Mesendoderm (in vitro differentiated cells): Measurements from ENCODE around the gene RCN2.

Experiments
- DNase-seq: peaks from one replicate; pipeline ENCODE4 v3.0.0; 2013
- H2AK5ac ChIP-seq: 2 replicates; pipeline ENCODE4 v1.6.1; 2013; ENCODE audit warnings: low read length, inconsistent platforms
- H2BK120ac ChIP-seq: 2 replicates; pipeline ENCODE4 v1.6.1; 2013; ENCODE audit warnings: low read depth, mild to moderate bottlenecking, low read length, moderate library complexity, mixed read lengths
- H2BK15ac ChIP-seq: replicated peaks from 2 replicates; pipeline ENCODE4 v1.6.1; 2013; ENCODE audit warnings: low read depth, mild to moderate bottlenecking, moderate library complexity
- H2BK5ac ChIP-seq: 2 replicates; pipeline ENCODE4 v1.6.1; 2013; ENCODE audit warnings: low read length, inconsistent platforms
- H3K18ac ChIP-seq: 2 replicates; pipeline ENCODE4 v1.6.1; 2013; ENCODE audit warnings: mild to moderate bottlenecking, low read length, mixed read lengths
- H3K23ac ChIP-seq: one replicate; pipeline ENCODE4 v1.6.1; 2013; ENCODE audit warnings: low read length
- H3K27ac ChIP-seq: 2 replicates; pipeline ENCODE4 v1.5.1; 2013; ENCODE audit warnings: low read depth, mild to moderate bottlenecking, inconsistent platforms, low read length, moderate library complexity
- H3K27me3 ChIP-seq: 2 replicates; pipeline ENCODE4 v1.6.1; 2013; ENCODE audit warnings: low read length, control low read depth, mild to moderate bottlenecking, inconsistent platforms; ENCODE audit not compliant: insufficient read depth, poor library complexity
- H3K36me3 ChIP-seq: 2 replicates; pipeline ENCODE4 v1.6.1; 2013; ENCODE audit warnings: low read length, inconsistent platforms; ENCODE audit not compliant: control insufficient read depth, insufficient read depth
- H3K4ac ChIP-seq: one replicate; pipeline ENCODE4 v1.6.1; 2013; ENCODE audit warnings: low read depth, mild to moderate bottlenecking, low read length, moderate library complexity
- H3K4me1 ChIP-seq: 2 replicates; pipeline ENCODE4 v1.6.1; 2013; ENCODE audit warnings: low read depth, low read length, inconsistent platforms; ENCODE audit not compliant: control insufficient read depth
- H3K4me2 ChIP-seq: 2 replicates; pipeline ENCODE4 v1.6.1; 2013; ENCODE audit warnings: low read length
- H3K4me3 ChIP-seq: 2 replicates; pipeline ENCODE4 v1.5.1; 2013; ENCODE audit warnings: mild to moderate bottlenecking, low read length
- H3K56ac ChIP-seq: one replicate; pipeline ENCODE4 v1.6.1; 2013; ENCODE audit warnings: low read length
- H3K79me1 ChIP-seq: 2 replicates; pipeline ENCODE4 v1.6.1; 2013; ENCODE audit warnings: low read length, inconsistent platforms
- H3K79me2 ChIP-seq: 2 replicates; pipeline ENCODE4 v1.6.1; 2013; ENCODE audit warnings: mild to moderate bottlenecking, low read length; ENCODE audit not compliant: control insufficient read depth, insufficient read depth
- H3K9ac ChIP-seq: 2 replicates; pipeline ENCODE4 v1.6.1; 2013; ENCODE audit warnings: low read length, inconsistent platforms
- H4K5ac ChIP-seq: one replicate; pipeline ENCODE4 v1.6.1; 2013; ENCODE audit warnings: low read length
- H4K8ac ChIP-seq: one replicate; pipeline ENCODE4 v1.6.1; 2013; ENCODE audit warnings: low read depth, mild to moderate bottlenecking, control low read depth, low read length, moderate library complexity
- WGBS: extraction: QIAGEN DNeasy Blood & Tissue Kit; methylation state at CpG from one replicate; pipeline ENCODE4 v1.1.7; 2013; ENCODE audit warnings: low lambda C conversion rate, missing lambda C conversion rate; ENCODE audit not compliant: insufficient coverage; ENCODE audit errors: extremely low coverage; 5-methylcytosine and 5-hydroxymethylcytosine counted together

The RCN2 gene

DNA sequence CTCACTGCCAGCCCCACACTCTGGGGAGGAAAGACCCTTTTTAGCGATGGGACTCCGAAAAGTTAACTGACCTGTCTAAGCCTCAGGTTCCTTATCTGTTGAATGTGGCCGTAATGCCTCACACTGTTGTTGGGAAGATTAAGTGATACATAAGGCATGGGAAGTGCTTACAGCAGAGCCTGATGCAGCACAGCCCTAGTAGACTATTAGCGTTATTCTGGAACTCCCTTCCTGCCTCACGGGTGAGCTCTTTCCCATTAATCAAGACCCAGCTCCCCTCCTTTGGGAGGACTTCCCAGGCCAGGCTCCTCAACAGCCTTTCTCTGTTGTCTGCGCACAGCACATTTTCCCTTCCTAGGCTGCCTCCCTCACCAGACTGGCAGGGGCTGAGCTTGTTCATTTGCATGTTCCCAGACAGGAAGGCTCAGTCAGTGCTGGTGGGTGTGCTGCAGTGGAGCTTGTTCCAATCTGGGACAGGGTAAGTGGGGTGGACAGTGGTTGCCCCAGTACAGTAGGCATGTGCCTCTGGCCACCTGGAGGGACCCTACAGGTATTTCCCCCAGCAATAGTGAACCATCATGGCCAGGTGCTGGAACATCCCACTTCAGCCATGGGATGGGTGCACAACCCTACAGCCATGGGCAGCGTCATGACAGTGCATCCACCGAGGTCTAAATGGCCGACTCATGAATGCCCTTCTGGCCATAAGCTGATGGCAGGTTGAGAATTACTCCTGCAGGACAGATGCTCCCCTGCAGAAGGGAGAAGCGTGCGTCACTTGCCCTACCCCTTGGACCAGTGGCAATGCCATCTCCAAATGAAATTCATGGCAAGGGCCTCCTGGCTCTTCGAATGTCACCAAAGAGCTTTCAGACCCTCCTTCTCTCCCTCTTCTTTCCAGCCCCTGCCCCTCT, 57.6 kb downstream of the RCN2 start:
- H3K56ac ChIP-seq = peak overlapping the region; percentile 26
- no peak overlapping the region for H2BK120ac ChIP-seq
- peak overlapping the region; percentile 6 for H2BK5ac ChIP-seq
- no peaks in the 10 kb centered on the region for H3K79me2 ChIP-seq
- no peak overlapping the region for H3K4me2 ChIP-seq
- no peak overlapping the region for H3K4me3 ChIP-seq
- no peak overlapping the region for H2AK5ac ChIP-seq
- H3K36me3 ChIP-seq = no peaks in the 10 kb centered on the region
- H2BK15ac ChIP-seq = no peak overlapping the region
- H3K18ac ChIP-seq = no peak overlapping the region
- H3K79me1 ChIP-seq = no peaks in the 10 kb centered on the region
- H3K9ac ChIP-seq = no peak overlapping the region
- no peak overlapping the region for H3K23ac ChIP-seq
- H3K27ac ChIP-seq = no peak overlapping the region
- WGBS = no CpG with 5 or more reads among the region's 12 CpGs
- no peaks in the 10 kb centered on the region for H3K27me3 ChIP-seq
- H3K4me1 ChIP-seq = peaks cover 6% of the 10 kb centered on the region
- peak; percentile 32 for DNase-seq
- no peak overlapping the region for H3K4ac ChIP-seq
- H4K8ac ChIP-seq = no peak overlapping the region
- H4K5ac ChIP-seq = no peak overlapping the region

- no peak overlapping the region for H2BK5ac ChIP-seq
Observed at GRCh38 chr15:76991048-76991447, 59.5 kb downstream of the RCN2 start.

GRCh38 chr15:76991741-76992645, 60.4 kb downstream of the RCN2 start:
- Histone ChIP-seq H3K4me3 (no peak overlapping the region), H3K79me2 (no peaks in the 10 kb centered on the region), H2AK5ac (no peak overlapping the region), H2BK5ac (no peak overlapping the region), H3K18ac (no peak overlapping the region), H3K27me3 (no peaks in the 10 kb centered on the region), H3K9ac (no peak overlapping the region), H4K5ac (no peak overlapping the region), H3K4ac (no peak overlapping the region), H3K79me1 (no peaks in the 10 kb centered on the region), H2BK120ac (no peak overlapping the region), H3K23ac (no peak overlapping the region), H3K4me1 (peaks cover 6% of the 10 kb centered on the region), H3K56ac (no peak overlapping the region), H3K4me2 (no peak overlapping the region), H3K36me3 (no peaks in the 10 kb centered on the region), H3K27ac (no peak overlapping the region), H2BK15ac (no peak overlapping the region), H4K8ac (no peak overlapping the region)
- no peak for DNase-seq
- no CpG with 5 or more reads among the region's 9 CpGs for WGBS

More at GRCh38 chr15:76991048-76991447, 59.5 kb downstream of the RCN2 start:
- Histone ChIP-seq H3K23ac (no peak overlapping the region), H2BK120ac (no peak overlapping the region), H3K4me1 (peaks cover 6% of the 10 kb centered on the region), H4K5ac (no peak overlapping the region), H4K8ac (no peak overlapping the region), H3K18ac (no peak overlapping the region), H3K27me3 (no peaks in the 10 kb centered on the region), H3K79me2 (no peaks in the 10 kb centered on the region), H3K9ac (no peak overlapping the region), H3K36me3 (no peaks in the 10 kb centered on the region), H3K79me1 (no peaks in the 10 kb centered on the region), H3K56ac (no peak overlapping the region), H3K4me3 (no peak overlapping the region), H2AK5ac (no peak overlapping the region), H3K27ac (no peak overlapping the region), H3K4me2 (no peak overlapping the region), H3K4ac (no peak overlapping the region), H2BK15ac (no peak overlapping the region)
- no peak for DNase-seq
- WGBS = no CpG with 5 or more reads among the region's 7 CpGs

DNA sequence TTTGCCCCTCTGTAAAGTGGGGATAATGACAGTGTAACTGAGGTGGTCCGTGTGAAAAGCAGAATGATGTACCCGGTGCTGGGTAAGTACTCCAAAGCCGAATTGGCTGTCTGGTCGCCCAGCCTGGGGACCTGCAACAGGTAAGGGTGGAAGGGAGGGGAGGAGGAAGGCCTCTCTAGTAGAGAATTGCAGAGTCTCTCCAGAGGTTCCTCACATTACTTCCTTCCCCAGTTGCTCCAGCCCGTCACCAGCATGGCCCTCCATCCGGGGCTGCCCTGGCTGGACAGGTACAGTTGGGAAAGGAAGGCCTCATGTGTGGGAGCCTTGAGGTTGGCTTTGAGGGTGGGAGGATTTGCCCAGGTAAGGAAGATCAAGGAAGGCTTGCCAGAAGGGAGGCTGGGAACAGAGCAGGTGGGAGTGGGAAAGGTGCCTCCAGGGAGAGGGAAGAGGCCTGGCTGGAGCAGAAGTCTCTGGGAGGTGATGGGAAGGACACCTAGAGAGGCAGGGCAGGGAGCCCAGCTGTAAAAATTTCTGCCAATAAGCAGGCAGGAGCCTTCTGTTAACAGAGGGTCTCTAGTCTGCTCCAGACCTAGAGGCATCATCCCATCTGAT, 61.7 kb downstream of the RCN2 start:
- Histone ChIP-seq H2BK15ac (no peak overlapping the region), H3K4ac (no peak overlapping the region), H3K36me3 (no peaks in the 10 kb centered on the region), H3K79me2 (no peaks in the 10 kb centered on the region), H3K4me1 (peaks cover 6% of the 10 kb centered on the region), H2BK5ac (no peak overlapping the region), H2AK5ac (no peak overlapping the region), H3K4me2 (no peak overlapping the region), H3K27me3 (no peaks in the 10 kb centered on the region), H3K56ac (no peak overlapping the region), H3K4me3 (no peak overlapping the region), H2BK120ac (no peak overlapping the region), H3K27ac (no peak overlapping the region), H3K79me1 (no peaks in the 10 kb centered on the region), H4K5ac (no peak overlapping the region), H3K18ac (no peak overlapping the region), H3K9ac (no peak overlapping the region), H4K8ac (no peak overlapping the region), H3K23ac (no peak overlapping the region)
- no peak for DNase-seq
- no CpG with 5 or more reads among the region's 6 CpGs for WGBS

DNA sequence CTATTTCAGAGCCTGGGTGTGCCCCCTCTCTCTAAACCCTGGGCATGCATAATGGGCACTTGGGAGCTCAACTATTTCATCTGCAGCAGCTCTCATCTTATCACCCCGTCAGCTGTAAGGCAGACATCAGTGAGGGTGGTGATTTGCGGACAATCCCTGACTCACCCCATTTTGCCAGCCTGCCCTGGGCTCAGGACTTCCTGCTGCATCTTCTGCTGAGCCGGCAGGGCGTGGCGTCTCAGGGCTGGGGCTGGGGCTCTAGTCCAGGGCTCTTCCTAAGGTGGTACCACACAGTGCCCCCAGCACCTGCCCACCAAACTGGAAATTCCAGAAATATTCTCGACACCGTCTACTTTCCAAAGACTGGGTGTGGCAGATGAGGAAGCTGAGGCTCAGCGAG, 62.5 kb downstream of the RCN2 start:
- no peak overlapping the region for H3K4me2 ChIP-seq
- H3K56ac ChIP-seq = no peak overlapping the region
- no peak overlapping the region for H3K23ac ChIP-seq
- H2AK5ac ChIP-seq = no peak overlapping the region
- H4K5ac ChIP-seq = no peak overlapping the region
- DNase-seq = no peak
- H3K4me1 ChIP-seq = peaks cover 2% of the 10 kb centered on the region
- no peaks in the 10 kb centered on the region for H3K79me2 ChIP-seq
- H2BK15ac ChIP-seq = no peak overlapping the region
- H3K4me3 ChIP-seq = no peak overlapping the region
- H3K4ac ChIP-seq = no peak overlapping the region
- no peaks in the 10 kb centered on the region for H3K79me1 ChIP-seq
- H3K27me3 ChIP-seq = no peaks in the 10 kb centered on the region
- no peak overlapping the region for H2BK120ac ChIP-seq
- no peaks in the 10 kb centered on the region for H3K36me3 ChIP-seq
- H4K8ac ChIP-seq = no peak overlapping the region
- H3K18ac ChIP-seq = no peak overlapping the region
- H3K9ac ChIP-seq = no peak overlapping the region
- H2BK5ac ChIP-seq = no peak overlapping the region
- H3K27ac ChIP-seq = no peak overlapping the region
- no CpG with 5 or more reads among the region's 8 CpGs for WGBS
